H1 (cell line): Measurements from ENCODE around the gene SERPINA1. TPM values are rescaled to one million over a fixed set of nuclear protein-coding genes. Genes with fewer than 3 reads are reported as not detected.

Source experiments
- CTCF ChIA-PET: fragments of 300-600 bp; sonication (Branson Sonifier 250); formaldehyde crosslinking; loops from one replicate; lab custom pipeline; 2021; ENCODE audit not compliant: partially characterized antibody; lab: Charles Lee
- POLR2A ChIA-PET: fragments of 300-600 bp; sonication (Branson Sonifier 250); formaldehyde crosslinking; loops from one replicate; lab custom pipeline; 2021; ENCODE audit warnings: inconsistent platforms; ENCODE audit not compliant: partially characterized antibody; lab: Charles Lee
- DNase-seq, 2 experiments: peaks; one replicate each; pipeline versions ENCODE4 v3.0.0 to v3.0.0-alpha.2; 2010 to 2022; ENCODE audit warnings: low spot score in 2 of 2, low read depth in 1 of 2, mixed read lengths in 1 of 2
- FAIRE-seq: peaks from 2 replicates; lab custom pipeline; 2011; peaks lifted over from hg19 to GRCh38; lab: Jason Lieb, UNC
- H2AFZ ChIP-seq: 2 replicates; pipeline ENCODE4 v1.8.1; 2012; ENCODE audit warnings: low read length, inconsistent platforms
- H2AK5ac ChIP-seq: 2 replicates; pipeline ENCODE4 v1.6.1; 2013; ENCODE audit warnings: low read depth, low read length
- H2BK120ac ChIP-seq: replicated peaks from 2 replicates; pipeline ENCODE3; 2013; ENCODE audit warnings: low read depth, low read length, inconsistent platforms
- H2BK12ac ChIP-seq: 2 replicates; pipeline ENCODE4 v1.6.1; 2013; ENCODE audit warnings: low read depth, low read length
- H2BK15ac ChIP-seq: 2 replicates; pipeline ENCODE4 v1.6.1; 2013; ENCODE audit warnings: low read length
- H2BK20ac ChIP-seq: 2 replicates; pipeline ENCODE4 v1.6.1; 2013; ENCODE audit warnings: low read length
- H2BK5ac ChIP-seq: 2 replicates; pipeline ENCODE4 v1.6.1; 2013; ENCODE audit warnings: low read depth, low read length
- H3K14ac ChIP-seq: 2 replicates; pipeline ENCODE4 v1.6.1; 2013; ENCODE audit warnings: inconsistent platforms; ENCODE audit not compliant: insufficient read length
- H3K18ac ChIP-seq: 2 replicates; pipeline ENCODE4 v1.6.1; 2013; ENCODE audit warnings: low read length; ENCODE audit errors: extremely low read depth
- H3K23ac ChIP-seq: 2 replicates; pipeline ENCODE4 v1.6.1; 2013; ENCODE audit warnings: inconsistent platforms; ENCODE audit not compliant: insufficient read length
- H3K23me2 ChIP-seq: 2 replicates; pipeline ENCODE4 v1.6.1; 2013; ENCODE audit warnings: low read depth, low read length
- H3K27ac ChIP-seq: 2 replicates; pipeline ENCODE4 v1.6.1; 2011; ENCODE audit warnings: low read depth, low read length, inconsistent platforms
- H3K27me3 ChIP-seq, 4 experiments: replicated peaks in 1 of 4; 1 replicate in 1 of 4; 2 replicates in 3 of 4; pipeline versions ENCODE4 v1.6.1 to v1.8.1; 2011 to 2013; ENCODE audit warnings: low read length in 3 of 4, mild to moderate bottlenecking in 3 of 4, inconsistent platforms in 2 of 4, mixed read lengths in 2 of 4, moderate library complexity in 1 of 4; ENCODE audit not compliant: control insufficient read depth in 3 of 4, insufficient read depth in 3 of 4; ENCODE audit errors: extremely low read depth in 1 of 4
- H3K36me3 ChIP-seq, 4 experiments: 2 replicates each; pipeline versions ENCODE4 v1.6.1 to v1.8.1; 2011 to 2013; ENCODE audit warnings: mild to moderate bottlenecking in 4 of 4, low read length in 3 of 4, moderate library complexity in 2 of 4, control low read depth in 1 of 4, inconsistent platforms in 1 of 4; ENCODE audit not compliant: insufficient read depth in 4 of 4, control insufficient read depth in 2 of 4
- H3K4ac ChIP-seq: replicated peaks from 2 replicates; pipeline ENCODE3; 2013; ENCODE audit warnings: low read length, low read depth, mixed read lengths, inconsistent platforms; ENCODE audit not compliant: insufficient read length
- H3K4me1 ChIP-seq, 4 experiments: replicated peaks in 1 of 4; 1 replicate in 1 of 4; 2 replicates in 3 of 4; pipeline versions ENCODE4 v1.6.1 to v1.8.1; 2011 to 2013; ENCODE audit warnings: low read length in 3 of 4, inconsistent platforms in 2 of 4, mixed read lengths in 1 of 4; ENCODE audit not compliant: insufficient read depth in 4 of 4, control insufficient read depth in 3 of 4
- H3K4me2 ChIP-seq, 2 experiments: 2 replicates each; pipeline versions ENCODE4 v1.6.1 to v1.8.1; 2011 to 2013; ENCODE audit warnings: low read depth in 2 of 2, low read length in 2 of 2, control low read depth in 1 of 2, inconsistent platforms in 1 of 2, mild to moderate bottlenecking in 1 of 2; ENCODE audit not compliant: insufficient read depth in 1 of 2
- H3K4me3 ChIP-seq, 4 experiments: fragments of 200-600, 300-600 bp in 1 of 4; sonication (generic), shearing (Covaris generic), sonication (Bioruptor Twin) in 1 of 4; 2 replicates each; pipeline versions ENCODE4 v1.5.1 to v1.8.1; 2011 to 2016; ENCODE audit warnings: low read length in 4 of 4, low read depth in 3 of 4, control low read depth in 2 of 4, inconsistent platforms in 2 of 4, mild to moderate bottlenecking in 2 of 4, mixed read lengths in 1 of 4, moderate library complexity in 1 of 4; ENCODE audit not compliant: insufficient read depth in 2 of 4; ENCODE audit errors: extremely low read depth in 1 of 4
- H3K56ac ChIP-seq: replicated peaks from 2 replicates; pipeline ENCODE3; 2013; ENCODE audit warnings: low read depth, mild to moderate bottlenecking, mixed read lengths, low read length, inconsistent platforms; ENCODE audit not compliant: insufficient read length
- H3K79me1 ChIP-seq: 2 replicates; pipeline ENCODE4 v1.6.1; 2013; ENCODE audit warnings: low read depth, low read length, control low read depth
- H3K79me2 ChIP-seq, 2 experiments: 2 replicates each; pipeline versions ENCODE4 v1.6.1 to v1.8.1; 2012 to 2013; ENCODE audit warnings: low read length in 2 of 2, mild to moderate bottlenecking in 2 of 2, inconsistent platforms in 1 of 2; ENCODE audit not compliant: insufficient read depth in 2 of 2, control insufficient read depth in 1 of 2
- H3K9ac ChIP-seq, 4 experiments: replicated peaks in 1 of 4; 1 replicate in 1 of 4; 2 replicates in 3 of 4; pipeline versions ENCODE4 v1.6.1 to v1.8.1; 2011 to 2013; ENCODE audit warnings: low read depth in 3 of 4, low read length in 3 of 4, control low read depth in 2 of 4, mild to moderate bottlenecking in 2 of 4, moderate library complexity in 2 of 4, inconsistent platforms in 1 of 4; ENCODE audit errors: extremely low read depth in 1 of 4
- H3K9me3 ChIP-seq, 2 experiments: 2 replicates each; pipeline versions ENCODE4 v1.6.1 to v1.8.1; 2012 to 2013; ENCODE audit warnings: mild to moderate bottlenecking in 2 of 2, moderate library complexity in 2 of 2, control low read depth in 1 of 2, inconsistent platforms in 1 of 2, low read depth in 1 of 2, low read length in 1 of 2, mixed read lengths in 1 of 2; ENCODE audit not compliant: insufficient read depth in 2 of 2
- H4K20me1 ChIP-seq, 2 experiments: replicated peaks in 1 of 2; 2 replicates each; pipeline versions ENCODE3 to v1.8.1; 2011 to 2013; ENCODE audit warnings: inconsistent platforms in 2 of 2, low read length in 2 of 2, mild to moderate bottlenecking in 1 of 2; ENCODE audit not compliant: insufficient read depth in 2 of 2, control insufficient read depth in 1 of 2
- H4K5ac ChIP-seq: 2 replicates; pipeline ENCODE4 v1.6.1; 2013; ENCODE audit warnings: low read length, low read depth, mixed read lengths, inconsistent platforms; ENCODE audit not compliant: insufficient read length
- H4K8ac ChIP-seq: 2 replicates; pipeline ENCODE4 v1.8.0; 2013; ENCODE audit warnings: mild to moderate bottlenecking, moderate library complexity, low read length, inconsistent platforms; ENCODE audit not compliant: insufficient read depth; ENCODE audit errors: extremely low read depth
- H4K91ac ChIP-seq: replicated peaks from 2 replicates; pipeline ENCODE3; 2013; ENCODE audit warnings: low read length, mixed read lengths, inconsistent platforms; ENCODE audit not compliant: insufficient read length
- BACH1 ChIP-seq: IDR thresholded peaks from 2 replicates; pipeline ENCODE4 v1.6.1; 2012; ENCODE audit warnings: low read length, improper control_type of control experiment
- BRCA1 ChIP-seq: IDR thresholded peaks from 2 replicates; pipeline ENCODE4 v1.6.1; 2012; ENCODE audit warnings: low read depth, low read length, improper control_type of control experiment
- CBX5 ChIP-seq: fragments of 300-800, 300-1000 bp; sonication (generic); IDR thresholded peaks from 2 replicates; pipeline ENCODE4 v1.7.1; 2016; ENCODE audit warnings: antibody characterized with exemption, low read length, low read depth
- CEBPB ChIP-seq: IDR thresholded peaks from 2 replicates; pipeline ENCODE4 v1.6.1; 2012; ENCODE audit warnings: low read depth, low read length
- CHD1 ChIP-seq: IDR thresholded peaks from 2 replicates; pipeline ENCODE4 v1.6.1; 2012; ENCODE audit warnings: low read depth, low read length, improper control_type of control experiment
- EP300 ChIP-seq, 2 experiments: IDR thresholded peaks; 1 replicate in 1 of 2; 2 replicates in 1 of 2; pipeline ENCODE4 v1.6.1; 2011 to 2012; ENCODE audit warnings: low read depth in 2 of 2, low read length in 2 of 2, mild to moderate bottlenecking in 2 of 2, borderline replicate concordance in 1 of 2, inconsistent platforms in 1 of 2, moderate library complexity in 1 of 2
- GTF2F1 ChIP-seq: IDR thresholded peaks from 2 replicates; pipeline ENCODE4 v1.6.1; 2012; ENCODE audit warnings: low read depth, low read length, improper control_type of control experiment, borderline replicate concordance
- JUN ChIP-seq: IDR thresholded peaks from 2 replicates; pipeline ENCODE4 v1.6.1; 2011; ENCODE audit warnings: low read depth, mild to moderate bottlenecking, improper control_type of control experiment, low read length
- PHF8 ChIP-seq: fragments of 200-600 bp; sonication (generic); conservative IDR thresholded peaks from 2 replicates; pipeline ENCODE4 v1.7.1; 2012; ENCODE audit warnings: low read depth, mild to moderate bottlenecking, inconsistent platforms, low read length, moderate library complexity
- RFX5 ChIP-seq: IDR thresholded peaks from 2 replicates; pipeline ENCODE4 v1.6.1; 2011; ENCODE audit warnings: low read depth, low read length, improper control_type of control experiment, borderline replicate concordance
- SIRT6 ChIP-seq: IDR thresholded peaks from one replicate; pipeline ENCODE4 v1.7.1; 2012; ENCODE audit warnings: low read length, inconsistent platforms
- SIX5 ChIP-seq: IDR thresholded peaks from 2 replicates; pipeline ENCODE4 v1.6.1; 2011; ENCODE audit warnings: mild to moderate bottlenecking, low read depth, low read length
- SP1 ChIP-seq: IDR thresholded peaks from 2 replicates; pipeline ENCODE4 v1.6.1; 2011; ENCODE audit warnings: low read depth, low read length
- SP4 ChIP-seq: IDR thresholded peaks from 2 replicates; pipeline ENCODE4 v1.6.1; 2012; ENCODE audit warnings: low read length, inconsistent platforms
- SRF ChIP-seq: IDR thresholded peaks from 2 replicates; pipeline ENCODE4 v1.6.1; 2011; ENCODE audit warnings: mild to moderate bottlenecking, low read depth, low read length, moderate library complexity
- TEAD4 ChIP-seq: IDR thresholded peaks from 2 replicates; pipeline ENCODE4 v1.6.1; 2012; ENCODE audit warnings: low read depth, low read length, inconsistent platforms, mixed read lengths
- WGBS, 2 experiments: shearing (Covaris generic) in 1 of 2; methylation state at CpG; one replicate each; pipeline versions ENCODE4 v1.1.6 to v1.1.7; 2013 to 2015; ENCODE audit warnings: low lambda C conversion rate in 2 of 2, mixed read lengths in 2 of 2, inconsistent platforms in 1 of 2, low coverage in 1 of 2, missing lambda C conversion rate in 1 of 2; ENCODE audit not compliant: insufficient replicate concordance in 2 of 2, insufficient coverage in 1 of 2, insufficient read length in 1 of 2; ENCODE audit errors: extremely low coverage in 1 of 2, missing lambda C conversion rate in 1 of 2; 5-methylcytosine and 5-hydroxymethylcytosine counted together
- polyA plus RNA-seq, 7 experiments: library from polyadenylated mRNA; depleted of rRNA in 3 of 7; stranded (reverse) in 5 of 7; unstranded in 2 of 7; fragments of >200 nt in 5 of 7; fragments of 200-250 nt in 2 of 7; gene quantifications; 1 replicate in 5 of 7; 2 replicates in 1 of 7; 4 replicates in 1 of 7; pipeline versions ENCODE4 v1.2.1 to v1.2.3, GENCODE V29; 2011 to 2013; ENCODE audit warnings: missing spikeins in 2 of 7, mixed read lengths in 2 of 7
- total RNA-seq: library from RNA; stranded (reverse); fragmentation: NEBNext Ultra II Directional; extraction: Animal tissue kit (Norgen Biotek cat#: 25700); gene quantifications from 2 replicates; pipeline ENCODE4 v1.2.1, GENCODE V29; 2021

The SERPINA1 gene
- total and polyA plus RNA-seq, 2 of the 8 experiments (the other 6 are each of a cell fraction or from before 2014, with no cell fraction given): 0.08 TPM; not detected in 1

- Histone ChIP-seq H3K79me1 (no peaks in the 10 kb centered on the region), H4K91ac (no peak overlapping the region), H2BK5ac (no peak overlapping the region), H4K20me1 (no peaks in the 10 kb centered on the region), H2BK120ac (no peak overlapping the region), H3K4me1 (peaks cover 14 to 32% (median 25%) of the 10 kb centered on the region in 4 experiments), H2AK5ac (no peak overlapping the region), H2BK20ac (no peak overlapping the region), H4K5ac (no peak overlapping the region), H3K9ac (no peak overlapping the region), H2AFZ (no peak overlapping the region), H3K23ac (no peak overlapping the region), H2BK15ac (no peak overlapping the region), H3K18ac (no peak overlapping the region; the same call in 1 of the 2 replicates), H3K4ac (no peak overlapping the region), H3K79me2 (no peaks in the 10 kb centered on the region), H3K56ac (no peak overlapping the region), H3K27ac (no peak overlapping the region), H3K14ac (no peak overlapping the region), H3K27me3 (no peaks in the 10 kb centered on the region), H2BK12ac (no peak overlapping the region), H3K23me2 (no peaks in the 10 kb centered on the region), H3K9me3 (no peaks in the 10 kb centered on the region), H4K8ac (no peak overlapping the region), H3K4me2 (no peak overlapping the region), H3K4me3 (no peak overlapping the region), H3K36me3 (no peaks in the 10 kb centered on the region)
- no peak for FAIRE-seq
- POLR2A ChIA-PET: no interaction called here
- WGBS, 2 experiments: 93% methylated on average over 4 of the region's 4 CpGs; no CpG with 5 or more reads in 1 of the 2 experiments
- no peak for DNase-seq
- CTCF ChIA-PET: interaction anchor here (0.9 to 1.8 kb wide), 5 partner anchors 16 to 143 kb away, joined by 3 to 7 read pairs (median 3); no protein-coding TSS in a partner anchor
- TF ChIP-seq CEBPB (no peak), TEAD4 (no peak), PHF8 (no peak), CBX5 (no peak), SIX5 (no peak), EP300 (IDR thresholded peaks at IDR 0.05; ENCODE audit: borderline replicate concordance in 1 of 2, low read depth in 2 of 2, low read length in 2 of 2) (no peak), SP1 (no peak), BRCA1 (no peak), SP4 (no peak), CHD1 (no peak), BACH1 (no peak), RFX5 (no peak), SRF (no peak), JUN (no peak), SIRT6 (no peak), GTF2F1 (no peak)
Measured at GRCh38 chr14:94395282-94395887, 7.0 kb upstream of the SERPINA1 start.
